CD4-positive, alpha-beta T cell treated with Interleukin-17A for 1 hour (primary cell): Measurements from ENCODE around the gene USP17L12.
"Not testable (repeated sequence)": the region's sequence is repeated elsewhere in the genome, so short reads cannot be mapped to it uniquely, and the experiment has no call there.

Experiments used
- DNase-seq: peaks from one replicate; pipeline ENCODE4 v3.0.0-alpha.2; 2020

USP17L12 gene, protein sequence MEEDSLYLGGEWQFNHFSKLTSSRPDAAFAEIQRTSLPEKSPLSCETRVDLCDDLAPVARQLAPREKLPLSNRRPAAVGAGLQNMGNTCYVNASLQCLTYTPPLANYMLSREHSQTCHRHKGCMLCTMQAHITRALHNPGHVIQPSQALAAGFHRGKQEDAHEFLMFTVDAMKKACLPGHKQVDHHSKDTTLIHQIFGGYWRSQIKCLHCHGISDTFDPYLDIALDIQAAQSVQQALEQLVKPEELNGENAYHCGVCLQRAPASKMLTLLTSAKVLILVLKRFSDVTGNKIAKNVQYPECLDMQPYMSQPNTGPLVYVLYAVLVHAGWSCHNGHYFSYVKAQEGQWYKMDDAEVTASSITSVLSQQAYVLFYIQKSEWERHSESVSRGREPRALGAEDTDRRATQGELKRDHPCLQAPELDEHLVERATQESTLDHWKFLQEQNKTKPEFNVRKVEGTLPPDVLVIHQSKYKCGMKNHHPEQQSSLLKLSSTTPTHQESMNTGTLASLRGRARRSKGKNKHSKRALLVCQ

DNA sequence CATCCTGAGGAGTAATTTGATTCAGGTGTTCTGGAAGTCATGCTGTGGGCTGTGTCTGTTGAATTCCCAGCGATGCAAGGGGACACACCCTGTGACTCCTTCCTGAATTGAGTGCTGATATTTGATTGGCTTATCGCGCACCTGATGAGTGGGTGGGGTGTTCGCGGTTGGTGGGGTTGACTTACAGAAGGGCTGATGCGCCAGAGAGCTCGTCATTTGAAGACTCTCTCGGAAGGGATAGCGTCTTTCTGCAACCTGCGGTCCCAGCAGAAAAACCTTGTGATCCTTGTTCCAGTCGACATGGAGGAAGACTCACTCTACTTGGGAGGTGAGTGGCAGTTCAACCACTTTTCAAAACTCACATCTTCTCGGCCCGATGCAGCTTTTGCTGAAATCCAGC lies at the start of gene USP17L12:
Gene USP17L12 (plus strand): TSS at position 301 of the 400 bp plus-strand sequence. CDS start 0 bp downstream, at position 301.
- DNase-seq = not testable (repeated sequence)

DNA sequence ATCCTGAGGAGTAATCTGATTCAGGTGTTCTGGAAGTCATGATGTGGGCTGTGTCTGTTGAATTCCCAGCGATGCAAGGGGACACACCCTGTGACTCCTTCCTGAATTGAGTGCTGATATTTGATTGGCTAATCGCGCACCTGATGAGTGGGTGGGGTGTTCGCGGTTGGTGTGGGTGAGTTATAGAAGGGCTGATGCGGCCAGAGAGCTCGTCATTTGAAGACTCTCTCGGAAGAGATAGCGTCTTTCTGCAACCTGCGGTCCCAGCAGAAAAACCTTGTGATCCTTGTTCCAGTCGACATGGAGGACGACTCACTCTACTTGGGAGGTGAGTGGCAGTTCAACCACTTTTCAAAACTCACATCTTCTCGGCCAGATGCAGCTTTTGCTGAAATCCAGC lies 9.6 kb upstream of the USP17L12 start, which contains the start of gene USP17L10:
Gene USP17L10 (plus strand): TSS at position 301 of the 400 bp plus-strand sequence. CDS start 0 bp downstream, at position 301.
- DNase-seq = not testable (repeated sequence)

DNA sequence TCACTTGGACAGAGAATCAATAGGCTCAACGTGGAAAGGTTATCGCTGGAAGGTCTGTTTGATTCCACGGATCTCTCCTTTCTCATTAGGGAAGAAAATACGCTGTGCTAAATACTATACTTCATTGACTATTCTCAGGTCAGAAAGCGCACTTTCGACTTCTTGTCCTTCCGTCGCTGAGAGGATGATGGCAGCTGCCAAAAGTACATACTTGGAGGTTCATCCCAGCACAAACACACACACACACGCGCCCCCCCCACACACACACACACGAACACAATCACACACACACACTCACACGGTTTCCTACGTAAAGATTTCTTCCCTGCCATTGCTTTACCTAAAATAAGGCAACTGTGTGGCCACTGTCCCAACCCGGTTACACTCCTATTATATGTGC lies 5.3 kb upstream of the USP17L12 start:
- not testable (repeated sequence) for DNase-seq

DNA sequence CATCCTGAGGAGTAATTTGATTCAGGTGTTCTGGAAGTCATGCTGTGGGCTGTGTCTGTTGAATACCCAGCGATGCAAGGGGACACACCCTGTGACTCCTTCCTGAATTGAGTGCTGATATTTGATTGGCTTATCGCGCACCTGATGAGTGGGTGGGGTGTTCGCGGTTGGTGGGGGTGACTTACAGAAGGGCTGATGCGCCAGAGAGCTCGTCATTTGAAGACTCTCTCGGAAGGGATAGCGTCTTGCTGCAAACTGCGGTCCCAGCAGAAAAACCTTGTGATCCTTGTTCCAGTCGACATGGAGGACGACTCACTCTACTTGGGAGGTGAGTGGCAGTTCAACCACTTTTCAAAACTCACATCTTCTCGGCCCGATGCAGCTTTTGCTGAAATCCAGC lies 4.8 kb upstream of the USP17L12 start, which contains the start of gene USP17L11:
Gene USP17L11 (plus strand): TSS at position 301 of the 400 bp plus-strand sequence. CDS start 0 bp downstream, at position 301.
- not testable (repeated sequence) for DNase-seq

DNA sequence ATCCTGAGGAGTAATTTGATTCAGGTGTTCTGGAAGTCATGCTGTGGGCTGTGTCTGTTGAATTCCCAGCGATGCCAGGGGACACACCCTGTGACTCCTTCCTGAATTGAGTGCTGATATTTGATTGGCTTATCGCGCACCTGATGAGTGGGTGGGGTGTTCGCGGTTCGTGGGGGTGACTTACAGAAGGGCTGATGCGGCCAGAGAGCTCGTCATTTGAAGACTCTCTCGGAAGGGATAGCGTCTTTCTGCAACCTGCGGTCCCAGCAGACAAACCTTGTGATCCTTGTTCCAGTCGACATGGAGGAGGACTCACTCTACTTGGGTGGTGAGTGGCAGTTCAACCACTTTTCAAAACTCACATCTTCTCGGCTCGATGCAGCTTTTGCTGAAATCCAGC lies 4.6 kb downstream of the USP17L12 start, which contains the start of gene USP17L13:
Gene USP17L13 (plus strand): TSS at position 301 of the 400 bp plus-strand sequence. CDS start 0 bp downstream, at position 301.
- DNase-seq = not testable (repeated sequence)

DNA sequence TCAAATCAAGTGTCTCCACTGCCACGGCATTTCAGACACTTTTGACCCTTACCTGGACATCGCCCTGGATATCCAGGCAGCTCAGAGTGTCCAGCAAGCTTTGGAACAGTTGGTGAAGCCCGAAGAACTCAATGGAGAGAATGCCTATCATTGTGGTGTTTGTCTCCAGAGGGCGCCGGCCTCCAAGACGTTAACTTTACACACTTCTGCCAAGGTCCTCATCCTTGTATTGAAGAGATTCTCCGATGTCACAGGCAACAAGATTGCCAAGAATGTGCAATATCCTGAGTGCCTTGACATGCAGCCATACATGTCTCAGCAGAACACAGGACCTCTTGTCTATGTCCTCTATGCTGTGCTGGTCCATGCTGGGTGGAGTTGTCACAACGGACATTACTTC lies 10.3 kb downstream of the USP17L12 start:
- not testable (repeated sequence) for DNase-seq

DNA sequence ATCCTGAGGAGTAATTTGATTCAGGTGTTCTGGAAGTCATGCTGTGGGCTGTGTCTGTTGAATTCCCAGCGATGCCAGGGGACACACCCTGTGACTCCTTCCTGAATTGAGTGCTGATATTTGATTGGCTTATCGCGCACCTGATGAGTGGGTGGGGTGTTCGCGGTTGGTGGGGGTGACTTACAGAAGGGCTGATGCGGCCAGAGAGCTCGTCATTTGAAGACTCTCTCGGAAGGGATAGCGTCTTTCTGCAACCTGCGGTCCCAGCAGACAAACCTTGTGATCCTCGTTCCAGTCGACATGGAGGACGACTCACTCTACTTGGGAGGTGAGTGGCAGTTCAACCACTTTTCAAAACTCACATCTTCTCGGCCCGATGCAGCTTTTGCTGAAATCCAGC lies 14.1 kb downstream of the USP17L12 start, which contains the start of gene USP17L15:
Gene USP17L15 (plus strand): TSS at position 301 of the 400 bp plus-strand sequence. CDS start 0 bp downstream, at position 301.
- not testable (repeated sequence) for DNase-seq

DNA sequence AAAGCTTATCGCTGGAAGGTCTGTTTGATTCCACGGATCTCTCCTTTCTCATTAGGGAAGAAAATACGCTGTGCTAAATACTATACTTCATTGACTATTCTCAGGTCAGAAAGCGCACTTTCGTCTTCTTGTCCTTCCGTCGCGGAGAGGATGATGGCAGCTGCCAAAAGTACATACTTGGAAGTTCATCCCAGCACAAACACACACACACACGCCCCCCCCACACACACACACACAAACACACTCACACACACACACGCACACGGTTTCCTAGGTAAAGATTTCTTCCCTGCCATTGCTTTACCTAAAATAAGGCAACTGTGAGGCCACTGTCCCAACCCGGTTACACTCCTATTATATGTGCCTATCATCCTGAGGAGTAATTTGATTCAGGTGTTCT lies 18.5 kb downstream of the USP17L12 start:
- not testable (repeated sequence) for DNase-seq

DNA sequence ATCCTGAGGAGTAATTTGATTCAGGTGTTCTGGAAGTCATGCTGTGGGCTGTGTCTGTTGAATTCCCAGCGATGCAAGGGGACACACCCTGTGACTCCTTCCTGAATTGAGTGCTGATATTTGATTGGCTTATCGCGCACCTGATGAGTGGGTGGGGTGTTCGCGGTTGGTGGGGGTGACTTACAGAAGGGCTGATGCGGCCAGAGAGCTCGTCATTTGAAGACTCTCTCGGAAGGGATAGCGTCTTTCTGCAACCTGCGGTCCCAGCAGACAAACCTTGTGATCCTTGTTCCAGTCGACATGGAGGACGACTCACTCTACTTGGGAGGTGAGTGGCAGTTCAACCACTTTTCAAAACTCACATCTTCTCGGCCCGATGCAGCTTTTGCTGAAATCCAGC lies 23.6 kb downstream of the USP17L12 start, which contains the start of gene USP17L17:
Gene USP17L17 (plus strand): TSS at position 301 of the 400 bp plus-strand sequence. CDS start 0 bp downstream, at position 301.
- DNase-seq = not testable (repeated sequence)

DNA sequence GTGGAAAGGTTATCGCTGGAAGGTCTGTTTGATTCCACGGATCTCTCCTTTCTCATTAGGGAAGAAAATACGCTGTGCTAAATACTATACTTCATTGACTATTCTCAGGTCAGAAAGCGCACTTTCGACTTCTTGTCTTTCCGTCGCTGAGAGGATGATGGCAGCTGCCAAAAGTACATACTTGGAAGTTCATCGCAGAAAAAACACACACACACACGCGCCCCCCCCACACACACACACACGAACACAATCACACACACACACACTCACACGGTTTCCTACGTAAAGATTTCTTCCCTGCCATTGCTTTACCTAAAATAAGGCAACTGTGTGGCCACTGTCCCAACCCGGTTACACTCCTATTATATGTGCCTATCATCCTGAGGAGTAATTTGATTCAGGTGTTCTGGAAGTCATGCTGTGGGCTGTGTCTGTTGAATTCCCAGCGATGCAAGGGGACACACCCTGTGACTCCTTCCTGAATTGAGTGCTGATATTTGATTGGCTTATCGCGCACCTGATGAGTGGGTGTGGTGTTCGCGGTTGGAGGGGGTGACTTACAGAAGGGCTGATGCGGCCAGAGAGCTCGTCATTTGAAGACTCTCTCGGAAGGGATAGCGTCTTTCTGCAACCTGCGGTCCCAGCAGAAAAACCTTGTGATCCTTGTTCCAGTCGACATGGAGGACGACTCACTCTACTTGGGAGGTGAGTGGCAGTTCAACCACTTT lies 28.2 kb downstream of the USP17L12 start, which contains the start of gene USP17L18:
Gene USP17L18 (plus strand): TSS at position 678 of the 728 bp plus-strand sequence. CDS start 0 bp downstream, at position 678.
- DNase-seq = not testable (repeated sequence)

DNA sequence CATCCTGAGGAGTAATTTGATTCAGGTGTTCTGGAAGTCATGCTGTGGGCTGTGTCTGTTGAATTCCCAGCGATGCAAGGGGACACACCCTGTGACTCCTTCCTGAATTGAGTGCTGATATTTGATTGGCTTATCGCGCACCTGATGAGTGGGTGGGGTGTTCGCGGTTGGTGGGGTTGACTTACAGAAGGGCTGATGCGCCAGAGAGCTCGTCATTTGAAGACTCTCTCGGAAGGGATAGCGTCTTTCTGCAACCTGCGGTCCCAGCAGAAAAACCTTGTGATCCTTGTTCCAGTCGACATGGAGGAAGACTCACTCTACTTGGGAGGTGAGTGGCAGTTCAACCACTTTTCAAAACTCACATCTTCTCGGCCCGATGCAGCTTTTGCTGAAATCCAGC lies 33.1 kb downstream of the USP17L12 start, which contains the start of gene USP17L19:
Gene USP17L19 (plus strand): TSS at position 301 of the 400 bp plus-strand sequence. CDS start 0 bp downstream, at position 301.
- not testable (repeated sequence) for DNase-seq

DNA sequence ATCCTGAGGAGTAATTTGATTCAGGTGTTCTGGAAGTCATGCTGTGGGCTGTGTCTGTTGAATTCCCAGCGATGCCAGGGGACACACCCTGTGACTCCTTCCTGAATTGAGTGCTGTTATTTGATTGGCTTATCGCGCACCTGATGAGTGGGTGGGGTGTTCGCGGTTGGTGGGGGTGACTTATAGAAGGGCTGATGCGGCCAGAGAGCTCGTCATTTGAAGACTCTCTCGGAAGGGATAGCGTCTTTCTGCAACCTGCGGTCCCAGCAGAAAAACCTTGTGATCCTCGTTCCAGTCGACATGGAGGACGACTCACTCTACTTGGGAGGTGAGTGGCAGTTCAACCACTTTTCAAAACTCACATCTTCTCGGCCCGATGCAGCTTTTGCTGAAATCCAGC lies 37.9 kb downstream of the USP17L12 start, which contains the start of gene USP17L20:
Gene USP17L20 (plus strand): TSS at position 301 of the 400 bp plus-strand sequence. CDS start 0 bp downstream, at position 301.
- not testable (repeated sequence) for DNase-seq

DNA sequence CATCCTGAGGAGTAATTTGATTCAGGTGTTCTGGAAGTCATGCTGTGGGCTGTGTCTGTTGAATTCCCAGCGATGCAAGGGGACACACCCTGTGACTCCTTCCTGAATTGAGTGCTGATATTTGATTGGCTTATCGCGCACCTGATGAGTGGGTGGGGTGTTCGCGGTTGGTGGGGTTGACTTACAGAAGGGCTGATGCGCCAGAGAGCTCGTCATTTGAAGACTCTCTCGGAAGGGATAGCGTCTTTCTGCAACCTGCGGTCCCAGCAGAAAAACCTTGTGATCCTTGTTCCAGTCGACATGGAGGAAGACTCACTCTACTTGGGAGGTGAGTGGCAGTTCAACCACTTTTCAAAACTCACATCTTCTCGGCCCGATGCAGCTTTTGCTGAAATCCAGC lies 42.6 kb downstream of the USP17L12 start, which contains the start of gene USP17L21:
Gene USP17L21 (plus strand): TSS at position 301 of the 400 bp plus-strand sequence. CDS start 0 bp downstream, at position 301.
- DNase-seq = not testable (repeated sequence)

DNA sequence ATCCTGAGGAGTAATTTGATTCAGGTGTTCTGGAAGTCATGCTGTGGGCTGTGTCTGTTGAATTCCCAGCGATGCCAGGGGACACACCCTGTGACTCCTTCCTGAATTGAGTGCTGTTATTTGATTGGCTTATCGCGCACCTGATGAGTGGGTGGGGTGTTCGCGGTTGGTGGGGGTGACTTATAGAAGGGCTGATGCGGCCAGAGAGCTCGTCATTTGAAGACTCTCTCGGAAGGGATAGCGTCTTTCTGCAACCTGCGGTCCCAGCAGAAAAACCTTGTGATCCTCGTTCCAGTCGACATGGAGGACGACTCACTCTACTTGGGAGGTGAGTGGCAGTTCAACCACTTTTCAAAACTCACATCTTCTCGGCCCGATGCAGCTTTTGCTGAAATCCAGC lies 47.4 kb downstream of the USP17L12 start, which contains the start of gene USP17L22:
Gene USP17L22 (plus strand): TSS at position 301 of the 400 bp plus-strand sequence. CDS start 0 bp downstream, at position 301.
- not testable (repeated sequence) for DNase-seq
